GM21723 (cell line): Measurements from ENCODE around the gene ROBO1.
A peak's percentile ranks its signal among the peaks of the same experiment; 100 is the strongest.
"Not testable (repeated sequence)": the region's sequence is repeated elsewhere in the genome, so short reads cannot be mapped to it uniquely, and the experiment has no call there.

Experiments
- ATAC-seq: cut with Tn5 transposase; IDR thresholded peaks from one replicate; pipeline ENCODE4 v1.9.1; 2021; ENCODE audit warnings: mild to moderate bottlenecking, moderate library complexity; ENCODE audit not compliant: unreplicated experiment

Gene ROBO1

GRCh38 chr3:79558943-79559342 lies 208.9 kb downstream of the ROBO1 start:
- ATAC-seq, result no peak

GRCh38 chr3:79555655-79556054 lies 212.1 kb downstream of the ROBO1 start:
- no peak for ATAC-seq

- no peak for ATAC-seq
Observed at GRCh38 chr3:79551997-79552396, 215.8 kb downstream of the ROBO1 start.

GRCh38 chr3:79551321-79551892 lies 216.4 kb downstream of the ROBO1 start:
- no peak for ATAC-seq

- no peak for ATAC-seq
Observed at GRCh38 chr3:79543218-79543982, 224.4 kb downstream of the ROBO1 start.

- no peak for ATAC-seq
Observed at GRCh38 chr3:79534727-79535126, 233.1 kb downstream of the ROBO1 start.

- ATAC-seq, result no peak
Observed at GRCh38 chr3:79531566-79532295, 236.1 kb downstream of the ROBO1 start.

GRCh38 chr3:79521221-79521848 lies 246.5 kb downstream of the ROBO1 start:
- peak; percentile 65 for ATAC-seq

GRCh38 chr3:79517766-79518413 lies 249.9 kb downstream of the ROBO1 start:
- ATAC-seq, result no peak

- ATAC-seq, result no peak
Observed at GRCh38 chr3:79516795-79517194, 251.0 kb downstream of the ROBO1 start.

GRCh38 chr3:79515072-79515471 lies 252.7 kb downstream of the ROBO1 start:
- ATAC-seq, result no peak

GRCh38 chr3:79514069-79514468 lies 253.7 kb downstream of the ROBO1 start:
- no peak for ATAC-seq

- no peak for ATAC-seq
Observed at GRCh38 chr3:79506751-79507150, 261.0 kb downstream of the ROBO1 start.

- not testable (repeated sequence) for ATAC-seq
Observed at GRCh38 chr3:79502216-79502681, 265.5 kb downstream of the ROBO1 start.

GRCh38 chr3:79497447-79498111 lies 270.2 kb downstream of the ROBO1 start:
- ATAC-seq, result no peak

- ATAC-seq, result no peak
Observed at GRCh38 chr3:79491029-79491641, 276.7 kb downstream of the ROBO1 start.

- no peak for ATAC-seq
Observed at GRCh38 chr3:79490165-79491028, 277.4 kb downstream of the ROBO1 start.

- no peak for ATAC-seq
Observed at GRCh38 chr3:79488407-79488806, 279.4 kb downstream of the ROBO1 start.

- no peak for ATAC-seq
Observed at GRCh38 chr3:79480746-79481145, 287.1 kb downstream of the ROBO1 start.
